Activated T-helper 1 cell treated with anti-CD3 and anti-CD28 coated beads, Interleukin-12 subunit alpha, Interleukin-12 subunit beta, Interleukin-2, Interleukin-4 antibody, amounts not matched to agents 30 ng/mL and 10 ng/mL and 1 ng/mL, durations not matched to agents 14 hours and 24 hours and 36 hours (primary cell): ENCODE measurements around the gene DIPK2B. TPM values are rescaled to one million over a fixed set of nuclear protein-coding genes. Genes with fewer than 3 reads are reported as not detected.

Experiments used
- DNase-seq: peaks from one replicate; pipeline ENCODE4 v3.0.0; 2021; ENCODE audit warnings: low spot score
- H3K27ac Mint-ChIP-seq: one replicate; pipeline ENCODE4 v1.8.0; 2021; ENCODE audit warnings: mild to moderate bottlenecking, mixed read lengths
- H3K27me3 Mint-ChIP-seq: one replicate; pipeline ENCODE4 v1.8.0; 2022; ENCODE audit warnings: mild to moderate bottlenecking, moderate library complexity, mixed read lengths; ENCODE audit not compliant: insufficient read depth
- H3K36me3 Mint-ChIP-seq: one replicate; pipeline ENCODE4 v1.8.0; 2021; ENCODE audit warnings: low read depth, mixed read lengths
- H3K4me1 Mint-ChIP-seq: one replicate; pipeline ENCODE4 v1.8.0; 2021; ENCODE audit warnings: low read depth, mixed read lengths
- H3K4me3 Mint-ChIP-seq: one replicate; pipeline ENCODE4 v1.8.0; 2021; ENCODE audit warnings: mild to moderate bottlenecking, moderate library complexity, mixed read lengths
- H3K9me3 Mint-ChIP-seq: one replicate; pipeline ENCODE4 v1.8.0; 2021; ENCODE audit warnings: mixed read lengths
- intact Hi-C: fragments of 100-400 bp; cut with micrococcal nuclease; formaldehyde crosslinking; loops from one replicate; pipeline ENCODE4 v1.15.1; 2024
- total RNA-seq: library from RNA; stranded (reverse); gene quantifications from 2 replicates; pipeline ENCODE4 v1.2.3, GENCODE V29; 2022

Gene DIPK2B
- not detected in 2 replicates for total RNA-seq

- intact Hi-C loops = no loop called here
- peaks cover 7% of the 10 kb centered on the region for H3K27me3 Mint-ChIP-seq
These were observed at the start of gene DIPK2B for GRCh38 chrX:45200741-45201234. Gene DIPK2B, minus strand, starts transcription at chrX:45200876. Its CDS starts 50 bp downstream, at chrX:45200826.

DNA sequence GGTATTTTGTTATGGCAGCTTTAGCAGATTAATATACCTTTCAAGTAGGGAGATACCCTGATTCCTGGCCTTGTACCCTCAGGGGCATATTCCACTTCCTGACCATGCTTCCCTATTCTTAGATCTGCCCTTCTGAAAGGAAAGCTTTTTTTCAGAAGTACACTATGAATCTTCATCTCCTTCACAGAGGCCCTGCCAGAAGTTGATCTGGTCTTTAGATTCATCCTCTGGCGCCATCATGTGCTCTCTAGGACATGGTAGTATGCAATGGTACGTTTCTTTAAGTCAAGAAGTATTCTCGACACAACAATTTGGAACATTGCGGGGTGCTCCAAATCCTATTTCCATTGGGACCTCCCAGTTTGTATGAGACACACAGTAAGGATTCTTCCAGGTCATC is 39.6 kb upstream of the DIPK2B start:
- no peak overlapping the region for H3K27ac Mint-ChIP-seq
- no peaks in the 10 kb centered on the region for H3K4me1 Mint-ChIP-seq
- H3K4me3 Mint-ChIP-seq = no peak overlapping the region
- no peak for DNase-seq
- H3K27me3 Mint-ChIP-seq = no peaks in the 10 kb centered on the region
- intact Hi-C loops = no loop called here
- no peaks in the 10 kb centered on the region for H3K9me3 Mint-ChIP-seq
- H3K36me3 Mint-ChIP-seq = no peaks in the 10 kb centered on the region

More at GRCh38 chrX:45200741-45201234, at the start of gene DIPK2B:
- Mint-ChIP-seq H3K4me3 (no peak within 1 kb of the TSS), H3K9me3 (no peaks in the 10 kb centered on the region), H3K4me1 (no peaks in the 10 kb centered on the region), H3K36me3 (no peaks in the 10 kb centered on the region), H3K27ac (no peak within 1 kb of the TSS)
- DNase-seq = no peak

DNA sequence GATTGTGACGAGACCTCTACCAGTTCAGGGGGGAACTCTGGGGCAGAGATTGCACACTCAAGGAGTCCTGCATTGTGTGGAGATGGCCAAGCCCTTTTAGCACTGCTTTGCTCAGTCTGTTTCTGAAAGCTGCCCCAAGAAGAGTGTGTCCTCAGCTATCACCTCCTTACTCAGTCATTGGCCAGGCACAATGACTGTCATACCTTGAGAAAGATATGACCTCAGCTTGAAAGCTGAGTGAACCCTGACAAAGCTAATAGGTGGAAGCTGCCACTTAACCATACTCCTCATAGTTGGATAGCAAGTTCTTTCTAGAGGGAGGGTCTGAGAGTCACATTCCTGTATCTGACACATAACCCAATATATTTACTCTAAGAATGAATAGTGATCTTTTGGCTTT is 37.8 kb upstream of the DIPK2B start:
- Mint-ChIP-seq H3K27me3 (no peaks in the 10 kb centered on the region), H3K9me3 (no peaks in the 10 kb centered on the region)

DNA sequence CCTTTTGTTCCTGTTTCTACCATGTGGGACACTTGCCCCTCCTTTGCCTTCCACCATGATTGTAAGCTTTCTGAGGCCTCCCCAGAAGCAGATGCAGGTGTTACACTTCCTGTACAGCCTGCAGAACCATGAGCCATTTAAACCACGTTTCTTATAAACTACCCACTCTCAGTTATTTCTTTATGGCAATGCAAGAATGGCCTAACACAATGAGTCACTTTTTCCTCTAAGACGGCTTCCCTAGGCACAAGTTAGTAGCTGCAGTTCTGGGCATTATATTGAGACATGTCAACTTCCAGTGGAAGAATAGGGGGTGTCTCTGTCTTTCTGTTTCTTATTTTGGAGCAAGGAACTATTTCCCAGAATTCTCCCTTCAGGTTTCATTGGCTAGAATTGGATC is 32.9 kb upstream of the DIPK2B start:
- Mint-ChIP-seq H3K36me3 (no peaks in the 10 kb centered on the region), H3K27me3 (no peaks in the 10 kb centered on the region), H3K9me3 (peaks cover 14% of the 10 kb centered on the region), H3K27ac (no peak overlapping the region), H3K4me3 (no peak overlapping the region), H3K4me1 (peaks cover 6% of the 10 kb centered on the region)
- no peak for DNase-seq
- intact Hi-C loops = no loop called here

More for the DNA sequence above, 37.8 kb upstream of the DIPK2B start:
- H3K4me1 Mint-ChIP-seq = no peaks in the 10 kb centered on the region
- H3K36me3 Mint-ChIP-seq = no peaks in the 10 kb centered on the region
- intact Hi-C loops = no loop called here
- no peak for DNase-seq
- H3K4me3 Mint-ChIP-seq = no peak overlapping the region
- H3K27ac Mint-ChIP-seq = no peak overlapping the region

DNA sequence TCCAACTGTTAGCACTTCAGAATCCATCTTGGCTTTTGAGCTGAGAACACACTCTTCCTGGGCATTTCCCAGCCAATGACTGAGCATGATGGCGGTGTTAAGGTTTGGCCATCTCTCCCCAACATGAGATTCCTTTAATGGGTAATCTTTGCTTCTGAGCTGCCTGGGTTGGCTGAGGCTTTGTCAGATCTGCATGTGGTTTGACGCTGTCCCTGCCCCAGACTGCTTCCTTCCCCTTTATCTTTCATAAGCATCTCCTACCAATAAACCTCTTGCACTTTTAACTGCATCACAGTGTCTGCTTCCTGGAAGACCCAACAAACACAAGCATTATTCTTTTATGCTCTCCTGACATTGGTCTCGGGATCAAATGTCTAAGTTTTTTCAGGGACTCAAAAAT is 31.5 kb upstream of the DIPK2B start:
- Mint-ChIP-seq H3K27ac (no peak overlapping the region), H3K4me3 (no peak overlapping the region), H3K27me3 (no peaks in the 10 kb centered on the region), H3K4me1 (peaks cover 6% of the 10 kb centered on the region), H3K36me3 (no peaks in the 10 kb centered on the region), H3K9me3 (peaks cover 14% of the 10 kb centered on the region)
- intact Hi-C loops = no loop called here
- no peak for DNase-seq

DNA sequence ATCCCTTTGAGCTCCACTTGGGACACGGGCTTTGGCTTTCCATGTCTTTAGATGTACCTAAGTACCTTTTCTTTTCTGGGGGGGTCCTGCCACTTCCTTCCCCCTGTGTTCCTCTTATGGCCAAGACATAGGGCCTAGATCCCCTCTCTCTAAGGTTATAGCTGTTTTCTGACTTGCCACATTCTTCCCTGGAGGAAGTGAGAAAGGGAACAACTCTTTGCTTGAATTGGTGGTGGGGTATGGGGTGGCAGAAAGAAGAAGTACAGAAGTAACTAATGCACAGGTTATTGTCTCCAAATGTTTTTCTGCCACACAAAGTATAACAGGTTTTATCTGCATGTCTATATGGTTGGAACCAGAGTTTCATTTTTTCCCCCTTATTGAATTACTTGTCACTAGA is 29.7 kb upstream of the DIPK2B start:
- intact Hi-C loops = no loop called here
- Mint-ChIP-seq H3K36me3 (no peaks in the 10 kb centered on the region), H3K27me3 (no peaks in the 10 kb centered on the region), H3K9me3 (peaks cover 14% of the 10 kb centered on the region), H3K27ac (no peak overlapping the region), H3K4me1 (peaks cover 6% of the 10 kb centered on the region), H3K4me3 (no peak overlapping the region)
- DNase-seq = no peak

- peaks cover 14% of the 10 kb centered on the region for H3K9me3 Mint-ChIP-seq
- intact Hi-C loops = no loop called here
- no peak overlapping the region for H3K27ac Mint-ChIP-seq
- no peaks in the 10 kb centered on the region for H3K27me3 Mint-ChIP-seq
- DNase-seq = no peak
- peaks cover 6% of the 10 kb centered on the region for H3K4me1 Mint-ChIP-seq
- H3K36me3 Mint-ChIP-seq = no peaks in the 10 kb centered on the region
- no peak overlapping the region for H3K4me3 Mint-ChIP-seq
These were observed 28.7 kb upstream of the DIPK2B start for GRCh38 chrX:45229348-45229747.

DNA sequence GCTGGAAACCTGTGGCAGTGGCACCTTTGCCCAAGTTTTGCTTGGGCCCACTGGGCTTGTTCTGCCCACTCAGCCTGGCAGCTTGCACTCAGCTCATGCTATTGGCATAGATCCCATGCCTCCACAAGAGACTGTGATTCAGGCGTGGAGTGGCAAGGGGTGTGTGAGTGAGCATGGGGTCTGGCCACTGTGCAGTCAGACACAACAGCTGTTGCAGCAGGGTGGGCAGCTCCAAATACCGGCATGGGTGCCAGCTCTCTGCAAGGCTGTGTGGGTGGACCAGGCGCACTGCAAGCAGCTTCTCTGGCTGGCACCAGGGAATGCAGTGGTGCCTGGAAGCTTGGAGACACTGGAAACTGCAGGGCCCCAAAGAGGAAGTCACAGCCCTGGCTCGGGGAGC is 27.4 kb upstream of the DIPK2B start:
- no peak overlapping the region for H3K27ac Mint-ChIP-seq
- no peaks in the 10 kb centered on the region for H3K27me3 Mint-ChIP-seq
- H3K9me3 Mint-ChIP-seq = peaks cover 14% of the 10 kb centered on the region
- peaks cover 6% of the 10 kb centered on the region for H3K4me1 Mint-ChIP-seq
- intact Hi-C loops = no loop called here
- no peak for DNase-seq
- no peak overlapping the region for H3K4me3 Mint-ChIP-seq
- no peaks in the 10 kb centered on the region for H3K36me3 Mint-ChIP-seq

- intact Hi-C loops = no loop called here
- no peaks in the 10 kb centered on the region for H3K4me1 Mint-ChIP-seq
- no peaks in the 10 kb centered on the region for H3K36me3 Mint-ChIP-seq
- H3K9me3 Mint-ChIP-seq = peaks cover 5% of the 10 kb centered on the region
- no peaks in the 10 kb centered on the region for H3K27me3 Mint-ChIP-seq
- no peak overlapping the region for H3K27ac Mint-ChIP-seq
- no peak for DNase-seq
- H3K4me3 Mint-ChIP-seq = no peak overlapping the region
These were observed 7.6 kb upstream of the DIPK2B start for GRCh38 chrX:45208121-45208856.

DNA sequence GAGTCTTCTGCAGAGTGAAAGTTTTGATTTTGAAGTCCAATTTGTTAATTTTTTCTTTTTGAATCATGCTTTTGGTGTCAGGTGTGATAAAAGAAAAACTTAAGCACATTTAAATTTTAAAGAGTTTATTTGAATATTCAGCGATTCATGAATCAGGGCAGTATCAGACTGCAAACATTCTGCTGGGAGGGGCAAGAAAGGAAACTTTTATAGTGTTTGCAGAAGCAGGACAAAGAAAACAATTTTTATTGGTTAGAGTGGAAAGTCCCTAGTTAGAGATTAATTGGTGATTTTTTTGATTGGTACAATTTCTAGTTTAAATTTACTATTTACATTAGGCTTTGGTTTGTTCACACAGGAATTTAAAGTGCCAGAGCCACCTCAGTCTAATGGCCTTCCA is 1.5 kb upstream of the DIPK2B start:
- H3K9me3 Mint-ChIP-seq = peaks cover 5% of the 10 kb centered on the region
- no peaks in the 10 kb centered on the region for H3K36me3 Mint-ChIP-seq
- intact Hi-C loops = no loop called here
- no peaks in the 10 kb centered on the region for H3K4me1 Mint-ChIP-seq
- H3K4me3 Mint-ChIP-seq = no peak overlapping the region
- DNase-seq = no peak
- H3K27ac Mint-ChIP-seq = no peak overlapping the region
- peaks cover 7% of the 10 kb centered on the region for H3K27me3 Mint-ChIP-seq

DNA sequence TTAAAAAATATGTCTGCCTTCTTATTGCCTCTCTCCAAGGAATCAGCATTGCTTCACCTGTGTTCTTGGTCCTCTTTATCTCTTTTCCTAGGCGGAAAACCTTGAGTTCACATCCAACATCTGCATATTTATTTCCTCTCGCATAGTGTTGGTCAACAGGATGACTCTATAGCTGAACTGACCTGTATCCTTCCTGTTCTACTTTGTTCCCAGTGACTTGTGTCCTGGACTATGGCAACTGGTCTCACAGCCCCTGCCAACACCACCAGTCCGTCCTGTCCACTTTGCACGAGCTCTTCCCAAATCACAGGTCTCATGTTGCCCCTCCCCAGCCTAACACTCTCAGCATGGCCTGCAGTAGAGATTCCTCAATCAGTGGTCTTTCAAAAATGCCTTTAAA is 2.0 kb downstream of the DIPK2B start:
- Mint-ChIP-seq H3K36me3 (no peaks in the 10 kb centered on the region), H3K27ac (no peak overlapping the region), H3K4me1 (no peaks in the 10 kb centered on the region), H3K9me3 (no peaks in the 10 kb centered on the region), H3K4me3 (no peak overlapping the region), H3K27me3 (peaks cover 7% of the 10 kb centered on the region)
- no peak for DNase-seq
- intact Hi-C loops = no loop called here

DNA sequence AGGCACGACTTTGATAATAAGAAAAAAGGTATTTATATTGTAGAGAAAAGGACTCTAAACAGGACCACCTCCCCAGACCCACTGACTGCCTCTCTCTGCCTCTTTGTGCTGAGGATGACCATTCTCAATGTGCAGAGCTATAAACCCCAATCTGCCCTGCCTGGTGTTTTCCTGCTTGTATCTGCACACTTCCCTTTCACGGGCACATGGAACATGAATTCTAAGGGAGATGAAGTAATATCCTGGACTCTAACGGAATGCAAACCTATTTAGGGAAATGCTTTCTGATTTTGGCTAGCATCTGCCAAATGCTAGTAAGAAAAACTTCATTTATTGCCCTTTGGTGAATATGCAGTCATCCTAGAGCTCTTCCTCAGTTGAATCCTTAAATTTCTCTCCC is 2.4 kb downstream of the DIPK2B start:
- peaks cover 7% of the 10 kb centered on the region for H3K27me3 Mint-ChIP-seq
- H3K27ac Mint-ChIP-seq = no peak overlapping the region
- H3K9me3 Mint-ChIP-seq = no peaks in the 10 kb centered on the region
- no peak for DNase-seq
- no peak overlapping the region for H3K4me3 Mint-ChIP-seq
- no peaks in the 10 kb centered on the region for H3K36me3 Mint-ChIP-seq
- intact Hi-C loops = no loop called here
- no peaks in the 10 kb centered on the region for H3K4me1 Mint-ChIP-seq

DNA sequence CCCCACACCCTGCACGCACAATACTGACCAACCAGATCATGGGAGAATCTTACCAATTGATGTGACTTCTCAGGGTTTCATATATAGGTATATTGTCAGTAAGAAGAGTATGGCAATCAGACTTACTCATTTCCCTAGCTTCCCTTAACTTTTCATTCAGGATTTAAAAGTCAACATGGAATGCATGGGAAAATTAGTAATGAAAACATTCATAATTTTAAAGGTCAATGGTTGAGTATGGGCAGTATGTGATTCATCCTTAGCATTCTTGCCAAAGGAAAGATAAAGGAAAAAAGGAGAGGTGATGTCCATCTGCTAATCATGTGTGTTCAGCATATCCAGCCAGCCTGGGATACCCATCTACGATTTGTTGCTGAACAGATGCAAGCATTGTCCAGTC is 4.0 kb downstream of the DIPK2B start:
- intact Hi-C loops = no loop called here
- peaks cover 7% of the 10 kb centered on the region for H3K4me1 Mint-ChIP-seq
- peaks cover 4% of the 10 kb centered on the region for H3K27me3 Mint-ChIP-seq
- no peak overlapping the region for H3K27ac Mint-ChIP-seq
- no peak for DNase-seq
- H3K9me3 Mint-ChIP-seq = no peaks in the 10 kb centered on the region
- H3K4me3 Mint-ChIP-seq = no peak overlapping the region
- no peaks in the 10 kb centered on the region for H3K36me3 Mint-ChIP-seq
